ENCODE measurements around the gene ABCG4.
"Not testable (repeated sequence)": the region's sequence is repeated elsewhere in the genome, so short reads cannot be mapped to it uniquely, and the experiment has no call there.

The ABCG4 gene

GRCh38 chr11:119181677-119182412 lies 33.0 kb downstream of the ABCG4 start:
- DNase-seq (ENCODE audit: low read depth in 2 of 2), result no peak

- DNase-seq (ENCODE audit: low read depth in 2 of 2), result not testable (repeated sequence)
Observed at GRCh38 chr11:119184399-119184798, 35.5 kb downstream of the ABCG4 start.

- DNase-seq (ENCODE audit: low read depth in 2 of 2), result no peak
Observed at GRCh38 chr11:119185981-119186634, 37.3 kb downstream of the ABCG4 start.

GRCh38 chr11:119187123-119187892 lies 38.5 kb downstream of the ABCG4 start:
- no peak for DNase-seq (ENCODE audit: low read depth in 2 of 2)

- no peak for DNase-seq (ENCODE audit: low read depth in 2 of 2)
Observed at GRCh38 chr11:119188067-119188466, 39.2 kb downstream of the ABCG4 start.

GRCh38 chr11:119188887-119189286 lies 40.0 kb downstream of the ABCG4 start:
- no peak for DNase-seq (ENCODE audit: low read depth in 2 of 2)

- no peak for DNase-seq (ENCODE audit: low read depth in 2 of 2)
Observed at GRCh38 chr11:119189393-119189792, 40.5 kb downstream of the ABCG4 start.

- DNase-seq (ENCODE audit: low read depth in 2 of 2), result no peak
Observed at GRCh38 chr11:119190531-119190930, 41.7 kb downstream of the ABCG4 start.

GRCh38 chr11:119191265-119191664 lies 42.4 kb downstream of the ABCG4 start:
- DNase-seq (ENCODE audit: low read depth in 2 of 2), result not testable (repeated sequence)

- DNase-seq (ENCODE audit: low read depth in 2 of 2), result no peak
Observed at GRCh38 chr11:119192111-119192510, 43.3 kb downstream of the ABCG4 start.

GRCh38 chr11:119193001-119193400 lies 44.1 kb downstream of the ABCG4 start:
- DNase-seq (ENCODE audit: low read depth in 2 of 2), result no peak

GRCh38 chr11:119193626-119194025 lies 44.8 kb downstream of the ABCG4 start:
- DNase-seq (ENCODE audit: low read depth in 2 of 2), result no peak

- no peak for DNase-seq (ENCODE audit: low read depth in 2 of 2)
Observed at GRCh38 chr11:119194811-119195440, 46.1 kb downstream of the ABCG4 start.

GRCh38 chr11:119195680-119196079 lies 46.8 kb downstream of the ABCG4 start:
- DNase-seq (ENCODE audit: low read depth in 2 of 2), result no peak

- peak; percentile 49 to 57 for DNase-seq (ENCODE audit: low read depth in 2 of 2)
Observed at GRCh38 chr11:119196833-119197483, 48.1 kb downstream of the ABCG4 start.

- no peak for DNase-seq (ENCODE audit: low read depth in 2 of 2)
Observed at GRCh38 chr11:119198925-119199324, 50.1 kb downstream of the ABCG4 start.

- not testable (repeated sequence) for DNase-seq (ENCODE audit: low read depth in 2 of 2)
Observed at GRCh38 chr11:119201236-119201635, 52.4 kb downstream of the ABCG4 start.

- no peak for DNase-seq (ENCODE audit: low read depth in 2 of 2)
Observed at GRCh38 chr11:119202554-119202953, 53.7 kb downstream of the ABCG4 start.

- DNase-seq (ENCODE audit: low read depth in 2 of 2), result no peak
Observed at GRCh38 chr11:119204066-119204465, 55.2 kb downstream of the ABCG4 start.

GRCh38 chr11:119205080-119205479 lies 56.2 kb downstream of the ABCG4 start:
- no peak for DNase-seq (ENCODE audit: low read depth in 2 of 2)

All from stimulated activated CD4-positive, alpha-beta T cell treated with anti-CD3 and anti-CD28 coated beads, Interleukin-4, amount 100 ng/mL, for 48 hours (primary cell).